BLaER1 treated with 17β-estradiol and CSF1 and Interleukin-3, amounts not matched to agents 10 nM and 100 nM (cell line): ENCODE measurements around the gene SMYD2.

Experiments
- H3K27ac ChIP-seq, 11 experiments: shearing (Covaris generic); formaldehyde crosslinking; 2 replicates each; pipeline ENCODE4 v1.8.1; 2022
- H3K27me3 ChIP-seq, 11 experiments: shearing (Covaris generic); formaldehyde crosslinking; 2 replicates each; pipeline ENCODE4 v1.8.1; 2022
- H3K36me3 ChIP-seq, 11 experiments: shearing (Covaris generic); formaldehyde crosslinking; 2 replicates each; pipeline ENCODE4 v1.8.1; 2022
- H3K4me1 ChIP-seq, 10 experiments: shearing (Covaris generic); formaldehyde crosslinking; 2 replicates each; pipeline ENCODE4 v1.8.1; 2022
- H3K4me2 ChIP-seq, 11 experiments: shearing (Covaris generic); formaldehyde crosslinking; 2 replicates each; pipeline ENCODE4 v1.8.1; 2022
- H3K4me3 ChIP-seq, 10 experiments: shearing (Covaris generic); formaldehyde crosslinking; 2 replicates each; pipeline ENCODE4 v1.8.1; 2022
- H3K9ac ChIP-seq, 11 experiments: shearing (Covaris generic); formaldehyde crosslinking; 2 replicates each; pipeline ENCODE4 v1.8.1; 2022
- H3K9me3 ChIP-seq, 11 experiments: shearing (Covaris generic); formaldehyde crosslinking; replicated peaks in 1 of 11; 2 replicates each; pipeline ENCODE4 v1.8.1; 2022
- H4K20me1 ChIP-seq, 11 experiments: shearing (Covaris generic); formaldehyde crosslinking; 2 replicates each; pipeline ENCODE4 v1.8.1; 2022
- Cebpa-rat ChIP-seq, 11 experiments: shearing (Covaris generic); IDR thresholded peaks; 2 replicates each; pipeline ENCODE4 v1.8.1; 2022

Gene SMYD2

DNA sequence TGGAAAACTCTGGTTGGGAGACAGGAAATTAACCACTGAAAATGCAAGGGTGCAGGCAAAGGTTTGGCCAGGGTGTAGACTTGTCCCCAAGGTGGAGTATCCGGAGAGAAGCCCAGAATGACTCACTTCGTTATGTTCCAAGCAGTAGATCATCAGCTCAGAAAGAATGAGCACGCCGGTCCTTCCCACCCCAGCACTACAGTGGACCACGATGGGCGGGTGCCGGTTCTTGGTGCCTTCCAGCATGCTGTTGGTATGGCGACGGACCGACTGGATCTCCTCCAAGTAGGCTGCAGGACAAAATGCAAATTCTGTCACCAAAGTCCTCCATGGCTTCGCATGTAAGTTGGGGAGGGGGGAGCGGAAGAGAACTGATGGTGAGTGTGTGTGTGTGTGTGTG is 83.4 kb downstream of the SMYD2 start:
- H3K36me3 ChIP-seq: 0 out of 22 replicates have a peak, but pooled peaks cover 0 to 6% (median 0%) of the 10 kb centered on the region in 11 experiments
- H3K9ac ChIP-seq: no peak overlapping the region
- 0 out of 22 replicates have a peak overlapping the region, but pooled peaks of 1 of the 11 experiments have one; percentile 79 for H3K4me2 ChIP-seq
- no peaks in the 10 kb centered on the region for H3K27me3 ChIP-seq
- H3K4me1 ChIP-seq: peaks cover 6 to 38% (median 26%) of the 10 kb centered on the region in 10 experiments; a peak in 17 of 20 replicates
- TF ChIP-seq Cebpa-rat (IDR thresholded peaks at IDR 0.05): no peak
- H3K27ac ChIP-seq: no peak overlapping the region
- H4K20me1 ChIP-seq: no peaks in the 10 kb centered on the region
- no peak overlapping the region for H3K4me3 ChIP-seq
- H3K9me3 ChIP-seq: peaks cover 0 to 16% (median 4%) of the 10 kb centered on the region in 11 experiments; a peak in 12 of 22 replicates

DNA sequence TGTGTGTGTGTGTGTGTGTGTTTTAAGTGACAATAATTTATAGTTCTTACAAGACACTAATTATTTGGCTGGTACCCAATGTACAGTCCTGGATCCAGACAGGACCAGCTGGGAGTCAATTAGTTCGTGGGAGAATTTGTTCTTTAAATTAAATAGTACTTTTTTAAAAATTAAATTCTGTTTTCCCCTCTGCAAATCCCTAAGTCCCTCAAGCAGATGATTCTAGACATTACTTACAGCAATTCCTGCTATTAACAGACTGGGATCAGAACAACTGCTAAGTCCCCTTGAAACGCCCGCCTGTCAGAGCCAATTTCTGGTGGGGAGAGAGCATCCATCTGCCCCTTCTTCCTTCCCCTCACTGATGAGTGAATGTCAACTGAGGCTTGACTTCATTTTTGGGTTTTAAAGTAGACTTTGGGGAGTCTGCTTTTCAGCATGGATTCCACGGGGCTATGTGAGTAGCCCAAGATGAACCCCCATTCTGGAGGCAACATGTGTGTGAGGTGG is 83.9 kb downstream of the SMYD2 start:
- H3K4me1 ChIP-seq: peaks cover 6 to 38% (median 26%) of the 10 kb centered on the region in 10 experiments; a peak in 17 of 20 replicates
- H3K9ac ChIP-seq: no peak overlapping the region
- H4K20me1 ChIP-seq: no peaks in the 10 kb centered on the region
- H3K36me3 ChIP-seq: 0 out of 22 replicates have a peak, but pooled peaks cover 0 to 6% (median 0%) of the 10 kb centered on the region in 11 experiments
- TF ChIP-seq Cebpa-rat (IDR thresholded peaks at IDR 0.05): no peak
- H3K4me3 ChIP-seq: no peak overlapping the region
- H3K4me2 ChIP-seq: no peak overlapping the region
- H3K9me3 ChIP-seq: peaks cover 0 to 16% (median 4%) of the 10 kb centered on the region in 11 experiments; a peak in 12 of 22 replicates
- H3K27me3 ChIP-seq: no peaks in the 10 kb centered on the region
- H3K27ac ChIP-seq: no peak overlapping the region

DNA sequence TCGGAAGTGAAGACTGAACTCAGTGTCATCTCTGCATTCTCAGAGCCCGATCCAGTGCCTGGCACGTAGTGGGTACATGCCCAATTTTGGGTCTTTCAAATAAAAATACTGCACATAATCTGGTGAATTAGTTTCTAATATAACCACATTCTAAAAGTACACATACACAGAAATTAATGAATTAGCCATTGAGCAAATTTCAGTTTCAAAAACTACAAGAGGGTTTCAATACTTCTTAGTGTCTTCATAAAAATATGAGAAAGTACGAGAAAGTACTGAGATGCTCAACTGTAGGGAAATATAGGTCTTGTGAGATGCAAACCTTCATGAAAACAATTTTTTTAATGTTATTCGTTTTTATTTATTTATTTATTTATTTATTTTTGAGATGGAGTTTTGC is 86.9 kb downstream of the SMYD2 start:
- H3K9me3 ChIP-seq: no peaks in the 10 kb centered on the region
- H3K27ac ChIP-seq: no peak overlapping the region
- H3K9ac ChIP-seq: no peak overlapping the region
- peaks cover 0 to 15% (median 5%) of the 10 kb centered on the region in 10 experiments; a peak in 13 of 20 replicates for H3K4me1 ChIP-seq
- no peak overlapping the region for H3K4me2 ChIP-seq
- no peaks in the 10 kb centered on the region for H3K36me3 ChIP-seq
- H3K27me3 ChIP-seq: no peaks in the 10 kb centered on the region
- H3K4me3 ChIP-seq: no peak overlapping the region
- no peak for TF ChIP-seq Cebpa-rat (IDR thresholded peaks at IDR 0.05)
- H4K20me1 ChIP-seq: no peaks in the 10 kb centered on the region

DNA sequence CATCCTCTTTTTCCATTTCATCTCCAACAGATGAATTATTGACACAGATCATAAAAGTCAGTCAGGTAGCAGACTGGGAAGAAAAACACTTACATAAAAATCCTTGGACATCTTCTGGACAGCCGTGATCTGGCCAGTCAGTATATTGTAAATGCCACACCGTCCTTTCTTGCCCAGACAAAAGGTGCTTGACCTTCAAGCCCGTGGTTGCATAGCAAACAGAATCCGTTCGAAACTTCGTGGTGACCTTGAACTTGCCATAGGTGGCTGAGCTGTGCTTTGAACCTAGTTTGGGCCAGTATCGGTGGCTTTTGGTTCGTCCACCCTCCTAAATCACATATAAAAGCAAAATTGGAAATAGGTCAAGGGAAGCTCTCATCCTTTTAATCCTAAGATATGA is 88.4 kb downstream of the SMYD2 start:
- Histone ChIP-seq H3K27ac (no peak overlapping the region), H3K4me3 (no peak overlapping the region), H4K20me1 (no peaks in the 10 kb centered on the region), H3K4me2 (no peak overlapping the region), H3K4me1 (no peaks in the 10 kb centered on the region), H3K9ac (no peak overlapping the region), H3K9me3 (no peaks in the 10 kb centered on the region), H3K36me3 (no peaks in the 10 kb centered on the region), H3K27me3 (no peaks in the 10 kb centered on the region)
- TF ChIP-seq Cebpa-rat (IDR thresholded peaks at IDR 0.05): no peak

DNA sequence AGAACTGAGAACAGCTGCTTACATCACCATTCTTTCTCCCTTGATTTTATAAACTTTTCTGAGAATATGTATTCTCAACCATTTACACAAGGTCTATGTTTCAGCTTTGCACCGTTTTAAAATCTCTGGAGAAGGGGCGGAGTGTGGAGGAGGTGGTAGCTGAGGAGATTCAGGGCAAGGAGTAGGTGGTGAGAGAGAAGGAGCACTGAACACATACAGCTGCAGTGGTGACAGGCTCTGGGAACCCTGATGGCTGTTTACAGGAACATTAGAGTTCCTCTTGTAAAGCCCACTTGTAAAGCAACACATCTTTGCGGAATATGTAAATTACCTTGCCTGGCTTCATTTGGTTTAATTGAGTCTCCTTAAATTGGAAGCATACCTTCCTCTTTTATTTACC is 89.7 kb downstream of the SMYD2 start:
- H3K9ac ChIP-seq: no peak overlapping the region
- H4K20me1 ChIP-seq: no peaks in the 10 kb centered on the region
- H3K4me3 ChIP-seq: no peak overlapping the region
- H3K9me3 ChIP-seq: no peaks in the 10 kb centered on the region
- no peaks in the 10 kb centered on the region for H3K27me3 ChIP-seq
- no peak overlapping the region for H3K27ac ChIP-seq
- TF ChIP-seq Cebpa-rat (IDR thresholded peaks at IDR 0.05): no peak
- no peaks in the 10 kb centered on the region for H3K36me3 ChIP-seq
- no peak overlapping the region for H3K4me2 ChIP-seq
- H3K4me1 ChIP-seq: no peaks in the 10 kb centered on the region

DNA sequence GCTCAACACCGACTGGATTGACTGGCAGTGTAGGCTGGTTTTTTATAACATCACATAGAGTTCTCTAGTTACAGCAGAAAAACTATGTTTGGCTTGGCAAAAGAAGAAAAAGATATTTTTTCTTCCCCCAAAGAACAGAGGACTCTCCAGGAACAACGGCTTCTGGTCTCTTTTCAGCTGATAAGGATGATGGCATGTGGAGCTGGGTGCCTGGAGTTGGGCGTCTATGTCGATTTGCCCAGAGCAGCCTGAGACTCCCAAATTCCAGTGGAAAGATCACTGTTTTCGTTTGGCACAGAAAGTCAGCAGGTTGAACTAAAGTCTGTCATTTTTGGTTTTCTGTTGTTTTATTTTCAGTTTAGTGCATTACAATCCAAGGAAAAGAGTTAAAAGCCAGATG is 91.1 kb downstream of the SMYD2 start:
- H3K27me3 ChIP-seq: no peaks in the 10 kb centered on the region
- no peaks in the 10 kb centered on the region for H4K20me1 ChIP-seq
- no peaks in the 10 kb centered on the region for H3K9me3 ChIP-seq
- no peak overlapping the region for H3K27ac ChIP-seq
- no peak overlapping the region for H3K4me2 ChIP-seq
- H3K4me3 ChIP-seq: no peak overlapping the region
- no peak overlapping the region for H3K9ac ChIP-seq
- H3K4me1 ChIP-seq: no peaks in the 10 kb centered on the region
- no peaks in the 10 kb centered on the region for H3K36me3 ChIP-seq
- no peak for TF ChIP-seq Cebpa-rat (IDR thresholded peaks at IDR 0.05)

DNA sequence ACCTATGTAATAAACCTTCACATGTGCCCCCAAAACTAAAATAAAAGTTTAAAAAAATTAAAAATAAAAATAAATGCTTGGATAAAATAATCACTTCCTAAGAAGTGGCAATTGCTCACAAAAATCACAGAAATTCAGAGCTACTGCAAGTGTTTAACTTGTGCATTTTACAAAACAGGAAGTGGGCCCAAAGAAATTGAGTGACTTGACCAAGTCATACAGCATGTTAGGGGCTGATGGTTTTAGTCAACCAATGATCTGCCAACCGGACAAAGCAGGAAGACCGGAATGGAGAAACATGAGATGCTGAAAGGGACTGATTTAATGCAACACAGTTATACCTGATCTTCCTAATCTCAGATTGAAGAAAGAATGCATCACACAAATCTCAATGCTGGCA is 96.5 kb downstream of the SMYD2 start:
- Histone ChIP-seq H3K4me1 (no peaks in the 10 kb centered on the region), H4K20me1 (no peaks in the 10 kb centered on the region), H3K27me3 (no peaks in the 10 kb centered on the region), H3K9ac (no peak overlapping the region), H3K4me2 (no peak overlapping the region), H3K36me3 (no peaks in the 10 kb centered on the region), H3K4me3 (no peak overlapping the region), H3K9me3 (no peaks in the 10 kb centered on the region), H3K27ac (no peak overlapping the region)
- TF ChIP-seq Cebpa-rat (IDR thresholded peaks at IDR 0.05): no peak

DNA sequence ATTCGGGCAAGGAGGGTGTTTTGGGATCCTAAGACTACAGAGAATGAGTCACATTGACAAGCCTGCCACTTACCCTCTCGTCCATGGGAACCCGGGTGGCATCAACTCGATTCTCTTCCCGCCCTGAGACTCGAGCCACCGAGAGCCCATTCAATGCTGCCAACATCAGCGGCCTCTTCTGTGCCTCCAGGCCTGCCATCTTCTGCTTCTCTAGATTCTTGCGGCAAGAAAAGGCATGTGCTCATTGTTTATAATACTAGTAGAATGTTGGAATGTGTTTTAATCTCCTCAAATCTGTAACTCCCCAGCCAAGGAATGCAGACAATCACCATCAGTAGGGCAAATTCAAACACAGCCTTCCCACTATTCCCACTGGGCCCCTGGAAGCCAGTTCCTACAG is 96.9 kb downstream of the SMYD2 start:
- no peaks in the 10 kb centered on the region for H4K20me1 ChIP-seq
- H3K4me2 ChIP-seq: no peak overlapping the region
- H3K27me3 ChIP-seq: no peaks in the 10 kb centered on the region
- H3K27ac ChIP-seq: no peak overlapping the region
- no peak overlapping the region for H3K9ac ChIP-seq
- no peak for TF ChIP-seq Cebpa-rat (IDR thresholded peaks at IDR 0.05)
- H3K4me1 ChIP-seq: no peaks in the 10 kb centered on the region
- no peaks in the 10 kb centered on the region for H3K9me3 ChIP-seq
- no peaks in the 10 kb centered on the region for H3K36me3 ChIP-seq
- no peak overlapping the region for H3K4me3 ChIP-seq

DNA sequence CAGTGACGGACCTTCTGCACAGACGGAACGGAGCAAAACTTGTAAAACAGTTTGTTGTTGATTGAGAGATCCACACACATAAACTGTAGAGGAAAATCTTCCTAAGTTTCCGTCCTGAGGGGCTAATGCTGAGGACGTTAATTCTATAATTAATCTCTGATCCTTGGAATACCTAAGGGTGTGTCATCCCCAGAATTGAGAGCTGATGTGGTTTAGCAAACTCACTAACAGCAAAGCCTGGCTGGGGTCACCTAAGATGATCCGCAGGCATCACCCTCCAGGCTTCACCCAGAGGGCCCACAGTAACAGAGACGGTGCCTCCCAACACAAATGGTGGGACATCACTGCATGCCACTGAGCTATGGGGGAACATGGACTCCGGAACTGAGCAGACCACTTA is 97.5 kb downstream of the SMYD2 start:
- no peak overlapping the region for H3K9ac ChIP-seq
- TF ChIP-seq Cebpa-rat (IDR thresholded peaks at IDR 0.05): no peak
- no peaks in the 10 kb centered on the region for H4K20me1 ChIP-seq
- no peaks in the 10 kb centered on the region for H3K4me1 ChIP-seq
- no peak overlapping the region for H3K27ac ChIP-seq
- H3K36me3 ChIP-seq: no peaks in the 10 kb centered on the region
- H3K4me2 ChIP-seq: no peak overlapping the region
- no peak overlapping the region for H3K4me3 ChIP-seq
- H3K9me3 ChIP-seq: peaks cover 0 to 3% (median 0%) of the 10 kb centered on the region in 11 experiments; a peak in 1 of 22 replicates
- H3K27me3 ChIP-seq: no peaks in the 10 kb centered on the region

DNA sequence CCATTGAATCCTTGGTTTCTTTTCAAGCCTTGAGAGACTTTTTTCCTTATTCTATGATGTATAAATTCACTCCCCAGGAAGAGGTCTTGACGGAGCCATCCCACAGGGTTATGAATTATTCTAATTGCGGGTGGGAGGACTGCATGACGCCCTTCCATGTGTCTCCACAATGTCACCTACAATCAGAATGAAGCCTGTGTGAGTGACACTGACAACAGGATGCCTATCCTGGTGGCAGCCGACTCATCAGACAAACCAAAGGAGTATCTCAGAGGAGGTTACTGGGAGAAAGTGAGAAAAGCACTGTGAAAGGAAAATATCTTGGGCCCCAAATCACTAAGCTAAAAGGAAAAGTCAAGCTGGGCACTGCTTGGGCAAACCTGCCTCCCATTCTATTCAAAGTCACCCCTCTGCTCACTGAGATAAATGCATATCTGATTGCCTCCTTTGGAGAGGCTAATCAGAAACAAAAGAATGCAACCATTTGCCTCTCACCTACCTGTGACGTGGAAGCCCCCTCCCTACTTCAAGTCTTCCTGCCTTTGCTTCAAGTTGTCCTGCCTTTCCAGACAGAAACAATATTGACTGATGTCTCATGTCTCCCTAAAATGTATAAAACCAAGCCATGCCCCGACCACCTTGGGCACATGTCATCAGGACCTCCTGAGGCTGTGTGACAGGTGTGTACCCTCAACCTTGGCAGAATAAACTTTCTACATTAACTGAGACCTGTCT is 98.4 kb downstream of the SMYD2 start:
- H3K4me1 ChIP-seq: no peaks in the 10 kb centered on the region
- no peaks in the 10 kb centered on the region for H3K27me3 ChIP-seq
- TF ChIP-seq Cebpa-rat (IDR thresholded peaks at IDR 0.05): no peak
- no peak overlapping the region for H3K9ac ChIP-seq
- H3K4me2 ChIP-seq: no peak overlapping the region
- H4K20me1 ChIP-seq: no peaks in the 10 kb centered on the region
- H3K27ac ChIP-seq: no peak overlapping the region
- H3K9me3 ChIP-seq: peaks cover 0 to 7% (median 0%) of the 10 kb centered on the region in 11 experiments; a peak in 1 of 22 replicates
- no peaks in the 10 kb centered on the region for H3K36me3 ChIP-seq
- H3K4me3 ChIP-seq: no peak overlapping the region
